Measurements from ENCODE around the gene LCE1D.

The LCE1D gene

GRCh38 chr1:152758636-152759035 is 37.9 kb upstream of the LCE1D start:
- TF ChIP-seq CTCF (IDR thresholded peaks at IDR 0.05; ENCODE audit: unreplicated experiment in 3 of 3) = no peak
- no peak overlapping the region for H3K4me3 Mint-ChIP-seq
- peaks cover 58% of the 10 kb centered on the region for H3K9me3 Mint-ChIP-seq
- H3K4me1 Mint-ChIP-seq = no peaks in the 10 kb centered on the region
- H3K27ac Mint-ChIP-seq = no peak overlapping the region
- no peaks in the 10 kb centered on the region for H3K27me3 Mint-ChIP-seq (ENCODE audit: low read depth)
- peaks cover 9% of the 10 kb centered on the region for H3K36me3 Mint-ChIP-seq (ENCODE audit: low read depth)

GRCh38 chr1:152759453-152760173 is 36.9 kb upstream of the LCE1D start:
- H3K27me3 Mint-ChIP-seq (ENCODE audit: low read depth) = no peaks in the 10 kb centered on the region
- peaks cover 52% of the 10 kb centered on the region for H3K9me3 Mint-ChIP-seq
- H3K36me3 Mint-ChIP-seq (ENCODE audit: low read depth) = peaks cover 9% of the 10 kb centered on the region
- TF ChIP-seq CTCF (IDR thresholded peaks at IDR 0.05; ENCODE audit: unreplicated experiment in 3 of 3) = no peak
- H3K4me1 Mint-ChIP-seq = no peaks in the 10 kb centered on the region
- H3K4me3 Mint-ChIP-seq = no peak overlapping the region
- H3K27ac Mint-ChIP-seq = no peak overlapping the region

GRCh38 chr1:152760551-152761190 is 35.9 kb upstream of the LCE1D start:
- Mint-ChIP-seq H3K4me3 (no peak overlapping the region), H3K27ac (no peak overlapping the region), H3K4me1 (no peaks in the 10 kb centered on the region), H3K27me3 (ENCODE audit: low read depth) (no peaks in the 10 kb centered on the region), H3K36me3 (ENCODE audit: low read depth) (peaks cover 9% of the 10 kb centered on the region), H3K9me3 (peaks cover 51% of the 10 kb centered on the region)
- TF ChIP-seq CTCF (IDR thresholded peaks at IDR 0.05; ENCODE audit: unreplicated experiment in 3 of 3) = no peak

GRCh38 chr1:152761609-152762213 is 34.8 kb upstream of the LCE1D start:
- peaks cover 9% of the 10 kb centered on the region for H3K36me3 Mint-ChIP-seq (ENCODE audit: low read depth)
- TF ChIP-seq CTCF (IDR thresholded peaks at IDR 0.05; ENCODE audit: unreplicated experiment in 3 of 3) = no peak
- H3K9me3 Mint-ChIP-seq = peaks cover 53% of the 10 kb centered on the region
- no peak overlapping the region for H3K4me3 Mint-ChIP-seq
- no peaks in the 10 kb centered on the region for H3K27me3 Mint-ChIP-seq (ENCODE audit: low read depth)
- no peaks in the 10 kb centered on the region for H3K4me1 Mint-ChIP-seq
- H3K27ac Mint-ChIP-seq = no peak overlapping the region

- Mint-ChIP-seq H3K27me3 (ENCODE audit: low read depth) (peaks cover 3% of the 10 kb centered on the region), H3K27ac (no peak overlapping the region), H3K36me3 (ENCODE audit: low read depth) (no peaks in the 10 kb centered on the region), H3K4me3 (no peak overlapping the region), H3K9me3 (peaks cover 29% of the 10 kb centered on the region), H3K4me1 (no peaks in the 10 kb centered on the region)
- no peak for TF ChIP-seq CTCF (IDR thresholded peaks at IDR 0.05; ENCODE audit: unreplicated experiment in 3 of 3)
Measured at GRCh38 chr1:152768847-152769533, 27.5 kb upstream of the LCE1D start.

Measured in nephron (organoid).